SU-DHL-6 (cell line): ENCODE data around the gene KCNK13.

Source experiments
- H2AFZ ChIP-seq: fragments of 200-600 bp; sonication (generic); 2 replicates; pipeline ENCODE4 v1.6.1; 2014; ENCODE audit warnings: low read depth, mild to moderate bottlenecking, moderate library complexity, mixed read lengths, antibody characterized with exemption, low read length; ENCODE audit not compliant: severe bottlenecking
- H3F3A ChIP-seq: fragments of 200-600 bp; shearing (Covaris generic); 2 replicates; pipeline ENCODE4 v1.6.0; 2016; ENCODE audit warnings: antibody characterized with exemption, mild to moderate bottlenecking; ENCODE audit not compliant: insufficient read depth
- H3K27ac ChIP-seq: fragments of 200-600 bp; sonication (generic); 2 replicates; pipeline ENCODE4 v1.5.1; 2016; ENCODE audit warnings: low read depth, mild to moderate bottlenecking, low read length, moderate library complexity, mixed read lengths
- H3K27me3 ChIP-seq: fragments of 200-600 bp; sonication (generic), shearing (Covaris generic); 2 replicates; pipeline ENCODE4 v1.6.0; 2014; ENCODE audit warnings: mild to moderate bottlenecking, low read length
- H3K36me3 ChIP-seq: fragments of 200-600 bp; sonication (generic); 2 replicates; pipeline ENCODE4 v1.6.1; 2014; ENCODE audit warnings: mild to moderate bottlenecking, low read length, mixed read lengths
- H3K4me2 ChIP-seq: fragments of 300-600, 200-600 bp; shearing (Covaris generic), sonication (generic); 2 replicates; pipeline ENCODE4 v1.6.0; 2014; ENCODE audit warnings: low read length, low read depth, mild to moderate bottlenecking; ENCODE audit not compliant: poor library complexity, severe bottlenecking
- H3K4me3 ChIP-seq: fragments of 200-600 bp; sonication (generic); 2 replicates; pipeline ENCODE4 v1.5.1; 2014; ENCODE audit warnings: antibody characterized with exemption, low read length, mild to moderate bottlenecking, mixed read lengths; ENCODE audit not compliant: insufficient read depth, poor library complexity, severe bottlenecking
- H3K79me2 ChIP-seq: fragments of 200-600 bp; sonication (generic); 2 replicates; pipeline ENCODE4 v1.6.1; 2014; ENCODE audit warnings: mild to moderate bottlenecking, low read length, moderate library complexity; ENCODE audit not compliant: insufficient read depth
- H3K9ac ChIP-seq: fragments of 200-600 bp; sonication (generic); 2 replicates; pipeline ENCODE4 v1.7.0; 2014; ENCODE audit warnings: mild to moderate bottlenecking, low read length
- H3K9me2 ChIP-seq: fragments of 200-600 bp; sonication (generic); replicated peaks from 2 replicates; pipeline ENCODE4 v1.6.1; 2014; ENCODE audit warnings: low read length; ENCODE audit not compliant: insufficient read depth
- H3K9me3 ChIP-seq: fragments of 200-600 bp; sonication (generic); 2 replicates; pipeline ENCODE4 v1.6.1; 2014; ENCODE audit warnings: low read length, mixed read lengths; ENCODE audit not compliant: insufficient read depth
- H4K20me1 ChIP-seq: fragments of 200-600 bp; sonication (generic); 2 replicates; pipeline ENCODE4 v1.6.1; 2014; ENCODE audit warnings: low read depth, mild to moderate bottlenecking, antibody characterized with exemption, low read length, moderate library complexity, mixed read lengths
- EZH2phosphoT487 ChIP-seq: fragments of 200-600 bp; sonication (generic), shearing (Covaris generic); conservative IDR thresholded peaks from 2 replicates; pipeline ENCODE4 v1.6.1; 2018; ENCODE audit warnings: mild to moderate bottlenecking, antibody characterized with exemption, low read length, moderate library complexity, mixed read lengths
- TF ChIP-seq, protein P1 (sequence below): fragments of 200-600 bp; sonication (generic); IDR thresholded peaks from one replicate; pipeline ENCODE4 v1.5.1; 2017; ENCODE audit warnings: antibody characterized with exemption, mild to moderate bottlenecking, low read length, moderate library complexity; ENCODE audit not compliant: insufficient read depth, poor library complexity, severe bottlenecking

Gene KCNK13

DNA sequence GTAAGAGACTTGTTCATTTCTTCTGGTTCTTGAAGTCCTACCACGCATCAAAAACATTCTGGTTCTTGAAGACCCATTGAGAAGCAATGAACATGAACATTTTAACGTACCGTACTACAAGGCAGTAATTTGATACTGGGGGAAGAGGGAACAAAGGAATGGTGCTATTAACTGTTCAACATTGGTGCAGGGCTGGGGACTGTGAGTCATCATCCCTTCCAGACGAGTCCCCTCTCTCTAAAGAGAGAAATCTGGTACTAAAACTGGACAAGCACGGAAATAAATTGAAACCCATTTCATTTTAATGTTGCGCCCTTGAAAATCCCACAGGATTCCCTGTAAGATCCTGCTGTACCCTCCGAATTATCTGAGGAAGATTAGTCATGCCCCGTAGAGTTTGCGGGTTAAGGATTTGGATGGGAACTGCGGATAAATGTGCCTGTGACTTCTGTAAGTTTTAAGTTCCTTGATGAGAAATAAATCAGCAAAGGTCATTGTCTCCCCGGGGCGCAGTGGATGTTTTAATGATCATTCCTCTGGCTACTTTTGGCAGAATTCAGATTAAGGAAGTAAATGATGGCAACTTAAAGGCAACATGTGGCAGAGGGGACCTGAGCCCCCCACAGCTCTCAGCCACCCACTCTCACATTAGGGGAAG, 78.6 kb downstream of the KCNK13 start:
- Histone ChIP-seq H3K79me2 (no peaks in the 10 kb centered on the region), H2AFZ (no peak overlapping the region), H3K36me3 (no peaks in the 10 kb centered on the region), H3K4me2 (no peak overlapping the region), H3F3A (no peaks in the 10 kb centered on the region), H3K27me3 (no peaks in the 10 kb centered on the region), H3K4me3 (no peak overlapping the region), H3K9me3 (no peaks in the 10 kb centered on the region), H3K9me2 (no peaks in the 10 kb centered on the region), H3K27ac (no peak overlapping the region), H3K9ac (no peak overlapping the region), H4K20me1 (no peaks in the 10 kb centered on the region)
- no peak for TF ChIP-seq EZH2phosphoT487
- TF ChIP-seq, protein P1, sequence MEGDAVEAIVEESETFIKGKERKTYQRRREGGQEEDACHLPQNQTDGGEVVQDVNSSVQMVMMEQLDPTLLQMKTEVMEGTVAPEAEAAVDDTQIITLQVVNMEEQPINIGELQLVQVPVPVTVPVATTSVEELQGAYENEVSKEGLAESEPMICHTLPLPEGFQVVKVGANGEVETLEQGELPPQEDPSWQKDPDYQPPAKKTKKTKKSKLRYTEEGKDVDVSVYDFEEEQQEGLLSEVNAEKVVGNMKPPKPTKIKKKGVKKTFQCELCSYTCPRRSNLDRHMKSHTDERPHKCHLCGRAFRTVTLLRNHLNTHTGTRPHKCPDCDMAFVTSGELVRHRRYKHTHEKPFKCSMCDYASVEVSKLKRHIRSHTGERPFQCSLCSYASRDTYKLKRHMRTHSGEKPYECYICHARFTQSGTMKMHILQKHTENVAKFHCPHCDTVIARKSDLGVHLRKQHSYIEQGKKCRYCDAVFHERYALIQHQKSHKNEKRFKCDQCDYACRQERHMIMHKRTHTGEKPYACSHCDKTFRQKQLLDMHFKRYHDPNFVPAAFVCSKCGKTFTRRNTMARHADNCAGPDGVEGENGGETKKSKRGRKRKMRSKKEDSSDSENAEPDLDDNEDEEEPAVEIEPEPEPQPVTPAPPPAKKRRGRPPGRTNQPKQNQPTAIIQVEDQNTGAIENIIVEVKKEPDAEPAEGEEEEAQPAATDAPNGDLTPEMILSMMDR = no peak

DNA sequence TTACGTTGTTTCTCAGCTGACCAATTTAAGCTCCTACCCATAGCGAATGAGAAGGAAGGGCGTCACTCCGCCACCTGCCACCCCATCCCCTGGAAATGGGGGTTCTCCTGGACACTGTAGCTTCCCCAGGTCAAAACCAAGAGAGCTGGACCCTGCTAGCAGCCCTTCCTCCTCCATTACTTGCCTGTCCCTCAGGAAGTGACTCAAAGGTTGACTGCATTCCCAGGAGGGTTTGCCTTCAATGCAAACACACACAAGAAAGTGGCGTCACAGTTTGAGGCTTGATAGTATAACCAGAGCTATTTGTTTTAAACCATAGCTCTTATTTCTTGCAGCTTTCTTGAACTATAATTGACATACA, 79.1 kb downstream of the KCNK13 start:
- Histone ChIP-seq H3K79me2 (no peaks in the 10 kb centered on the region), H3K9me3 (no peaks in the 10 kb centered on the region), H2AFZ (no peak overlapping the region), H3K27me3 (no peaks in the 10 kb centered on the region), H3K9me2 (no peaks in the 10 kb centered on the region), H3K9ac (no peak overlapping the region), H3K27ac (no peak overlapping the region), H3K4me3 (no peak overlapping the region), H3K36me3 (no peaks in the 10 kb centered on the region), H3K4me2 (no peak overlapping the region), H3F3A (no peaks in the 10 kb centered on the region), H4K20me1 (no peaks in the 10 kb centered on the region)
- TF ChIP-seq, protein P1 = no peak
- no peak for TF ChIP-seq EZH2phosphoT487

DNA sequence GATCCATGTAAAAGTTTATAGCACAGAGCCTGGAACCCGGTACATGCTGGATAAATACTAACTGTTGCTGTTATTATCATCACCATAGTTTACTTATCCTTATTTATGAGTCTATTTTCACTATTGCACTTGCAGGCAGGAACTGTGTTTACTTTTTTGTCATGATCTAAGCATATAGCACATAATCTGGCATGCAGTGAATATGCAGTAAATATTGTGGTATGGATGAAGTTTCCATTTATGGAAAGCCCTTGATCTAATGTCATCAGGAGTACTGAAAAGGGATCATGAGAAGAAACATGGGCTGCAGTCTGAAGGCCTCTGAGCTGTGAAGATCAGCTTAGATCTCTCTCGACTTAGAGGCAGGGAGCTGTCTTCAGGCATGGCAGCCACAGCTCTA, 91.6 kb downstream of the KCNK13 start:
- H3K36me3 ChIP-seq = no peaks in the 10 kb centered on the region
- H3K27ac ChIP-seq = no peak overlapping the region
- no peaks in the 10 kb centered on the region for H4K20me1 ChIP-seq
- no peak overlapping the region for H3K4me2 ChIP-seq
- no peaks in the 10 kb centered on the region for H3K9me2 ChIP-seq
- H2AFZ ChIP-seq = no peak overlapping the region
- no peaks in the 10 kb centered on the region for H3F3A ChIP-seq
- no peaks in the 10 kb centered on the region for H3K79me2 ChIP-seq
- H3K4me3 ChIP-seq = no peak overlapping the region
- no peak overlapping the region for H3K9ac ChIP-seq
- 0 out of 2 replicates have a peak, but pooled peaks cover 5% of the 10 kb centered on the region for H3K9me3 ChIP-seq
- no peaks in the 10 kb centered on the region for H3K27me3 ChIP-seq
- TF ChIP-seq EZH2phosphoT487 = no peak
- TF ChIP-seq, protein P1 = no peak
